HG03045 (cell line): Measurements from ENCODE around the gene ADARB1.

Experiments
- ATAC-seq: cut with Tn5 transposase; IDR thresholded peaks from one replicate; pipeline ENCODE4 v1.9.1; 2021; ENCODE audit warnings: mild to moderate bottlenecking, moderate library complexity; ENCODE audit not compliant: unreplicated experiment

Gene ADARB1

DNA sequence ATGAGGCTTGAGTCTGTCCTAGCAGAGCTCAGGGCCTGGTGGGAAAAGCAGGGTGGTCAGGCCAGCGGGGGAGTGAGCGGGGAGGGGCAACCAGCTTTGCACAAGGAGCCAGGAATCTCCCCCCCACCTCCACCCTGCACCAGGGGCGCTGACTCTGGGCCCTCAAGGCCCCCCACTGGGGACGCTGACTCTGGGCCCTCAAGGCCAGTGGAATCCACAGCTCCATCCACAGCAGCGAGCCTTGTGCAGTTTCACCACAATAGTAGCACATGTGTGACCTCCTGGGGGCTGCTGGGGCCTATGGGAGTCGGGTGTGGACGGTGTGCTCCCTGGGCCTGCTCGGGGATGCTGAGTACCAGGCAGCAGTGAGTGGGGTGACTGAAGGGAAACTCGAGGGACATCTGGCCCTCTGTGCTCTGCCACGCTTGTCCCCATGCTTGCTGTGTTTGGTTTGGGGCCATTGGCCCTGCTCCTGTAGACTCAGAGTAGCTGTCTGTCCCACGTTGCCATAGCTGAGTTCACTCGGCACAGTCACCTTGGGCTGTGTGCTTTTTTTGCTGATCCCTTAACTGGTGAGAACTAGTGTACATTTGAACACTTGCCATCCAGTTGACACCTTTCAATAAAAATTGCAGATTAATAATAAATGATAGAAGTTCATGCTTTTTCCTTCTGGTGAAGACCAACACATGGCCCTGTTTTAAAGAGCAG lies 89.2 kb downstream of the ADARB1 start:
- ATAC-seq: no peak

DNA sequence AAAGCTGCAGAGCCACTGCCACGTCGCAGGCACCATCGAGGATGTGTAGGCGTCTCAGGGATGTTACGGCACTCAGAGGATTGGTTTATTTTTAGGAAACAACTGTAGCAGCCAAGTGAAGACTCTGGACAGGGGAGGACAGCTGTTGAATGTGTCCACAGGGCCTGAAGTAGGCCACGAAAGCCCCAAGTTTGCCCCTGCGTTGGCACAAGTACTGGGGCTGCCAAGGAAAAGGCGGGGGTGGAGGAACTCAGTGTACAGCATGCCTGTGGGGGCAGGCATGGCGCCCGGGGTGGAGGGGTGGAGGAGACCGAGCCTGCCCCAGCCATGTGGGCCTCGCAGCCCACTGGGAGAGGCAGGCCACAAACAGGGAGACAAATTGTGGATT lies 89.7 kb downstream of the ADARB1 start:
- no peak for ATAC-seq

DNA sequence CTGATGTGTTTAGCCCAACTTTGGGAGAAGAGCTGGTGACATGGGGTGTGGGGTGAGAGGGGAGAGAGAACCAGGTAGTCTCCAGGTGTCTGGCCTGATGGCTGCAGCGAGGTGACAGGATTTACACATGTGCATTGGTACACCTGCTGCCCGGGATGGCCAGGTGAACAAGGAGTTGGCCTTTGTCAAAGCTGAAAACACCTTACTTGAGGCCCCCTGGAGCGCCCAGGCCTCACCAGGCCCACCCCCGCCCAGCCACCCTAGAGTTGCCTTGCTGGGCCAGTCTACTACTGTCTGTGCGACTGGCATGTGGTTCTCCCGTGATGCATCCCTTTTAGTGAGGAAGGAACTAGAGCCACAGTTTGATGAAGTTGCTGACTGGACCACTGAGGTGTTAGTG lies 90.5 kb downstream of the ADARB1 start:
- no peak for ATAC-seq

DNA sequence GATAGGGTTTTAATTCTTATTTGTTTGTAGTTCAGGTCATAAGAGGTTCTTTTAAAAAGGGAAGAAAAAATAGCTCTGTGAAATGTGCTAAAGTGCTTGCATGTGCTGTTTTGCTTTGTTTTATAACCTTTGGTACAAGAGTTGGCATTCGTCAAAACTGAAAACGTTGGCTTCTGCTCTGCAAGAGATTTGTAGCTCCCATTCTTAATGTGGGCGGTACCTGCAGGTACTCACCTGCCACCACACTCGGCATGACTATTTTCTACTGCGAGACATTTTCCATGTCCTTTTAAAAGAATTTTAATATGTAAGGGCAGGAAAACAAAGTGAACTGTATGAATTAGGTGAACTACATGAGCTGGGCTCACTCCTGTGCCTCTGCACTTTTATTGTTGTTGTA lies 92.6 kb downstream of the ADARB1 start:
- no peak for ATAC-seq

DNA sequence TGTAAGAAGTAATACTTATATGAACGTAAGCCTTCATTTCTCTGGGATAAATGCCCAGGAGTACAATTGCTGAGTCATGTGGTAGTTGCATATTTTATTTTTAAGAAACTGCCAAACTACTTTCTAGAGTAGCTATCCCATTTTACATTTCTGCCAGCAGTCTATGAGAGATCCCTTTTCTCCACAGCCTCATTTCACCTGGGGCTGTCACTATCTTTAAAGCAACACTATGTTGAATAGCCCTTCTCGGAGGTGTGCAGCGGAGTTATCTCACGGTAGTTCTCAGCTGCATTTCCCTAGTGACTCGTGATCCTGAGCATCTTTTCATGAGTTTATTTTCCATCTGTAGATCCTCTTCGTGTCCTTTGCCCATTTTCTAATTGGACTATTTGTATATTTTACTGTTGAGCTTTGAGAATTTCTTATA lies 93.4 kb downstream of the ADARB1 start:
- ATAC-seq: no peak

DNA sequence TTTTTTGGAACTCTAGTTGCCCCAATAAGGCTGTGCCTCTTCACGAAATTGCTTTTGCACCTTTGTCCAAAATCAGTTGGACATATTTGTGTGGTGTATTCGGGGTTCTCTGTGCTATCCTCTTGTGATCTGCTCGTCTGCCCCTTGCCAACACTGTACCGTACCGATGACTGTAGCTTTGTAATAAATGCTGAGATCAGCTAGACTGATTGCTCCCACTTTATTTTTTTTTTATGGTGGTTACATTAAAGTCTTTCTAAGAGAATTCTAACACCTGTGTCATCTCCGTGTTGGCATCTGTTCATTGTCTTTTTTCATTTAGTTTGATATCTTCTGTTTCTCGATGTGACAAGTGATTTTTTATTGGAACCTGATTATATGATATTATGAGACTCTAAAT lies 94.1 kb downstream of the ADARB1 start:
- no peak for ATAC-seq

DNA sequence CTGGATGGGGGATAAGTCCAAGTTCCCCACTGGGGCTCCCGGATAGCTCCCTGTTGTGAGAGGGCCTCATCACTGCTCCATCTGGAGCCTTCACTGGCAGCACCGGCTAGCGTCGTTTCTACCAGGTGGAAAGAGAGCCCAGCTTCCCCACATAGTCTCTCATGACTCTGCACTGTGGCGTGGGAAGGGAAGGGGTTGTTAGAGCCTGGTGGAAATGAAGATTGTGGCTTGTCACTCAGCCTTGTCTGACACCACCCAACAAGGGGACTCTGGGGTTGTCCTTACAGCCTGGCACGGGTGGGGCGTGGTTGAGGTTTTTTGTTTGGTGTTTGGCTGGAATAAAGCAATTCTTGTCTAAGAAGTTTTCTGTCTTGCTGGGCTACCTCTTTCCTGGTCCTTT lies 94.6 kb downstream of the ADARB1 start:
- no peak for ATAC-seq

DNA sequence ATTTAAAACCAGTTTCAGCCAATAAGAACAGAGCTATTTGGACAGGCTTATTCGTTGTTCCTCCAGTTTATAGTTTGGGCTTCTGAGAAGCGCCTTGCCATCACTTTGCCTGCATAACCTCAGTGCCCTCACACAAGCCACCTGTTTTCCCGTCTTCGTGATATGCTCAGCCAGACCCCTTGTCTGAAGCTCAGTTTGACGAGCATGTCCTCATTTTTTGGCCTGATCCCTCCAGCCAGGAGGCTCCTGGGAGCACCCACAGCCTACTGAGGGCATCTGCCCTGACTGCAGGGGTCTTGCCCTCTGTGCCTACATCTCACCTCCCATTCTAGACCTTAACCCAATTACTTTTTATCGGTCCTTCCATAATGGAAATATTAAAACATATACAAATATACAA lies 95.3 kb downstream of the ADARB1 start:
- no peak for ATAC-seq

DNA sequence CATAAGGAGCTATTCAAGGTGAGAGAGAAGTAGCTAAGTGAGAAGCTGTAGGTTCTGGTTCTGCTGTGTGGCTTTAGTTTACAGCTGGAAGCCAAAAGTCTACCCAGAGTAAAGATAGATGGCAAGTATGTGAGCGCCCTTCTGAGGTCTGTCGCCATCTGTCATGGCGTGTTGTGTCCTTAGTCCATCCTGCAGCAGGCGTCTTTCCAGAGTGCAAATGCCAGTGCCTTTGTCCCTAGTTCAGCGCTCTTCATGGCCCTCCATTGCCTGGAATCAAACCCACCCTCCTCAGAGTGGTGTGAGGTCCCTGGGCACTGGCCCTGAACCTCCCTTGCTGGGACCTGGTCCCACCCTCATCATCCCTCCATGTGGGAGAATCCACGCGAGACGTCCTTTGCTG lies 96.6 kb downstream of the ADARB1 start:
- ATAC-seq: no peak

DNA sequence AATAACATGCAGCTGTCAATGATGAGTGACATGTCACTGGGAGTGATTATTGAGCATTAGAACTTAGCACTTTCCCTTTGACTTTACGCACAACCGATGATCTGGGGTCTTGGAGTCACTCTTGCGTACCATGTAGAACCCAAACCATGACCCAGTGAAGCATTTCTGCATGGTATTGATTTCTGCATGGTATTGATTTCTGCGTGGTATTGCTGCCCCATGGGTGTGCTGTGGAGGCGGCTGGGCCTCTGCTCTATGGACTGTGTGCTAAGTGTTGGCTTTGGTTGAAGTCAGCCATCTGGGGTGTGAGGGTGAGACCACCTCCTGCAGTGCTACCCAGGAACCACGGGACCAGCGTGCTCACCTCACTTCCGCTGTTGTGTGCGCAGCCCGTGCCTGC lies 98.0 kb downstream of the ADARB1 start:
- ATAC-seq: no peak

DNA sequence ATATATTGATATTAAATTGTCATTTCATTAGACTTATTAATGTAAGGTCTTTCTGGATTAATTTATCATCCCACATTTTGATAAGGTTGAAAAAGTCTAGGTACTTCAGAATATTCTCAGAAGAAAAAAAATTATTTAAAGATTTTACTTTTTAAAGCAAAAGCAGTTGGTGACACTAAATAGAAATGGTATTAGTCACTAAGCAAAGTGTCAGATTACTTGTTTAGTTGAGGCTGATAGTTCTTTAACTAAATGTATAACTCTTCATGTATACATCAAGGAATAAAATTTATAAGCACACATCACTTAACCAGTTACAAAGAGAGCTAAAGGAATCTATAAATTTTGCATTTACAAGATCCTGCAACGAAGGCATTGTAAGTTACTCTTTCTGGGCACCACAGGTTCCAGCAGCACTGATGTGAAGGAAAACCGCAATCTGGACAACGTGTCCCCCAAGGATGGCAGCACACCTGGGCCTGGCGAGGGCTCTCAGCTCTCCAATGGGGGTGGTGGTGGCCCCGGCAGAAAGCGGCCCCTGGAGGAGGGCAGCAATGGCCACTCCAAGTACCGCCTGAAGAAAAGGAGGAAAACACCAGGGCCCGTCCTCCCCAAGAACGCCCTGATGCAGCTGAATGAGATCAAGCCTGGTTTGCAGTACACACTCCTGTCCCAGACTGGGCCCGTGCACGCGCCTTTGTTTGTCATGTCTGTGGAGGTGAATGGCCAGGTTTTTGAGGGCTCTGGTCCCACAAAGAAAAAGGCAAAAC lies 101.1 kb downstream of the ADARB1 start:
- no peak for ATAC-seq

DNA sequence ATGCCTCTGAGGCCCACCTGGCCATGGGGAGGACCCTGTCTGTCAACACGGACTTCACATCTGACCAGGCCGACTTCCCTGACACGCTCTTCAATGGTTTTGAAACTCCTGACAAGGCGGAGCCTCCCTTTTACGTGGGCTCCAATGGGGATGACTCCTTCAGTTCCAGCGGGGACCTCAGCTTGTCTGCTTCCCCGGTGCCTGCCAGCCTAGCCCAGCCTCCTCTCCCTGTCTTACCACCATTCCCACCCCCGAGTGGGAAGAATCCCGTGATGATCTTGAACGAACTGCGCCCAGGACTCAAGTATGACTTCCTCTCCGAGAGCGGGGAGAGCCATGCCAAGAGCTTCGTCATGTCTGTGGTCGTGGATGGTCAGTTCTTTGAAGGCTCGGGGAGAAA lies 101.8 kb downstream of the ADARB1 start:
- no peak for ATAC-seq

DNA sequence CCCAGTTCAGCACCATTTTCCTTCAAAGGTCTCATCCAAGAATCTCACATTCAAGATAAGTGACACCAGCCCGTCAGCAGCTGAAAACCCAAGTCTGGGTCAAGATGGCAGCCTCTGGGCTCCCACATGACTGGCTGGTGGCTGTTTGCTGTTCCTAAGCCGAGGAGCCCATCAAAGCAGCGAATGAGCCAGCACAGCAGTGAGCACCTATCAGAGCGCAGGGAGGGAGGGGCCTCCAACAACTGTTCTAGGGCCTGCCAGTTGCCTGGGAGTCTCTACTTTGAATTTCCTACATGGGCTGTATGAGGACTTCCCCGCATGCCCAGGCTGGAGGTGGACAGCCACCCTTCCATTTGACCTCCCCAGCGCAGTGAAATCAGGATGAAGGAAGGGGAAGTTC lies 102.7 kb downstream of the ADARB1 start:
- ATAC-seq: no peak

DNA sequence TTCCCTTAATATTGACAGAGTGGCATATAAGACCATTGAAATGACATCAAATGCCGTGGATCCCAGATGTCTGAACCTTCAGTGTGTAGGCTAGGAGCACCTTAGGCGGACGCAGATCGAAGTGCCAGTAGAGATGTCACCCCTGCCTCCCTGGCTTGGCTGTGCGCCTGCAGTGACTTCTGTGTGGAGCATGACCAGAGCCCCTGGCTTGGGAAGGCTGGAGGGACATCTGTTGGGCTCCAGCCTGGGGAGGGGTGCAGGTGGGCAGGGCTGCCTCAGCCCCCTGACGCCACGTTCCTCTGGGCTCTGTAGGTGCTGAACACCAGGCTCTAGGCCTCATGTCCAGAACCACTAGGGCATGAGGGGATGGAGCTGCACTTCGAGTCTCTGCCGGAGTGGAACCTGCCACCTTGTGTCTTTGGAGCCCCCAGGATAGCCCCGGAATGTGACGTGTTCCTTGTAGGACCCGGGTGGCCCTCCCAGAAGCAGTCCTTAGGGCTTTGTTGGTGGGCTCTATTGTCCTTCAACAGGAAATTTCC lies 103.8 kb downstream of the ADARB1 start:
- ATAC-seq: no peak

DNA sequence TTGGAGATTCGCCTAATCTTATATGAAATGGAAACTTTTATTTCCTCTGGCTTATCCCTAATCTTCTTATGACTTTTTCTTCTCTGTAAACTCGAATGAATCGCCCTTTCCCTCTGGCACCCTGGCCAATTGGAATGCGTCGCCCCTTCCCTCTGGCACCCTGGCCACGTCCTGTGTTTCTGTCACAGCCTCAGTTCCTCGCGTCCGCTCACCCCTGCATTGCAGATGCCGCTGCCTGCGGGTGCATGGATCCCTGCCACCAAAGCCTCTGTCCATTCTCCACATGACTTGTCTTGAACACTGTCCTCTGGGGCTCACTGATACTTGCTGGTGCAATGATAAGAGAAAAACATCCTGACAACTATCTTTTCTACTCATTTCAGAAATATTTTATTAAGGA lies 104.6 kb downstream of the ADARB1 start:
- no peak for ATAC-seq

DNA sequence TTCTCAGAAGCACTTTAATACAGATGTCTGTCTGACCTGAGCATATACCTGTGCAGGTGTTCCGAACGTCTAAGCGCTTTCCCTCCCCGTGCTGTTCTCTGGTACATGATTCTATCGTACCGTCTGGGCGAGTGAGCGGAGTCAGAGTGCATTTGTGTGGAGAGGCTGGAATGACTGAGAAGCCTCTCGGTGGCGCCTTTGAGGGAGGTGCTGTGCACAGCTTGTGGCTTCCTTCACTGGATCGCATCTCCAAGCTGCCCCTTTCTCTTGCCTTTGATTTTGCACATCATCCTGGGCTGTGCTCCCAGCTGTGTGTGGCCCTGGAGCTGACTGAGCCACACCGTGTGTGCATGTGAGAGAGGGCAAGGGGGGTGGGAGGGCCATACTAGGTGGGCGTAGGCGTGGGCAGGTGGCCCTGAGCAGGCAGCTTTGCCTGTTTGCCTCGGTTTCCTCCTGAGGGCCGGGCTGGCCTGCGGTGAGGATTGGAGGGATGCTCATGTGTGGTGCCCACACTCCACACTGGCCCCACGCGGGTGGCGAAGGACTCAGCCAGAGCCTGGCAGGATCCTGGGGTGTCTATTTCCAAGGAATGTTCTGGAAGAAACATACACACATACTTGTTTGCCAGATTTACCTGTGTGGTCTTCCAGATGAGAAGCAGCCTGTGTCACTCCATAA lies 105.3 kb downstream of the ADARB1 start:
- ATAC-seq: no peak

DNA sequence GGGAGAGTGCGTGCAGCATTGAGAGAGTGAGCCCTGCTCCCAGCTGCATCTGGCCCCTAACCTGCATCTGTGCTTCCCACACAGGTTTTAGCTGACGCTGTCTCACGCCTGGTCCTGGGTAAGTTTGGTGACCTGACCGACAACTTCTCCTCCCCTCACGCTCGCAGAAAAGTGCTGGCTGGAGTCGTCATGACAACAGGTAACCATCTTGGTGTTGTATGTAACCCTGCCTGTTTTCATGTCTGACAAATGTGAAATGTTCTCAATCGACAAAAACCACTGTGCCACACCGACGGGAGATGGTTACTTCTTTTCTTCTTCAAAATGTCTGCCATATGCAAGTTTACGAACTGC lies 105.8 kb downstream of the ADARB1 start:
- no peak for ATAC-seq

DNA sequence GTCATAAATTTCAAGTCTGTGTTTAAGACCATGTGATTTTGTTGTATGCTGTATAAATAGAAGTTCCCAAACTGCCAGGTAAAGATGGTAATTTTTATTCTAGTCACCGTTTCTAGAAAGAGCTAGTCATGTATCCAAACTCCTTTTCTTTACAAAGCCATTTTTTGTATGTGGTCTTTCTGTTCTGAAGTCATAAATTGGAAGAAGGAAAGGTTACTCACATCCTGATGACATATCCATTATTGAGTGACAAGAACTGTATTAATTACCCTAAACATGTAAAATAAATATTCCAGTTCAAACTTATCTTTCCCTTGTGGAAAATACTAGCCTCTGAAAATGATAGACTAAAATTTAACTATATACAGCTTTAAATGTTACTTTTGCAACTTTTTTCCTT lies 108.6 kb downstream of the ADARB1 start:
- ATAC-seq: no peak

DNA sequence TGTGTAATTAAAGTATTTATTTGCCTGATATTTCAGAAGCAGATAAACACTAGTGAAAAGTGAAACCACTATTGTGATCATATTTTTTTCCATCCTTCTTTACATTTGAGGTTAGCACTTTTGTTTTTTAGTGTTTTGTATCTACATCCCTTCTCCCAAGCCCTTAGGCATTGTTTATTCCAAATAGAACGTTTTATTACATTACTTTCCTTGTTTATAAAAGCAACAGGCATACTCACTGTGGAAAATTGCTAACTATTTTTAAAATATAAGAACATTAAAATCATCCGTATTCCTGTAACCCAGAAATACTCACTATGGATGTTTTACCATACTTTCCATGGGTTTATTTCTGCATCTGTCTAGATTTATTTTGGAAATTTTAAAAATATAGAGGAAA lies 109.5 kb downstream of the ADARB1 start:
- ATAC-seq: no peak

DNA sequence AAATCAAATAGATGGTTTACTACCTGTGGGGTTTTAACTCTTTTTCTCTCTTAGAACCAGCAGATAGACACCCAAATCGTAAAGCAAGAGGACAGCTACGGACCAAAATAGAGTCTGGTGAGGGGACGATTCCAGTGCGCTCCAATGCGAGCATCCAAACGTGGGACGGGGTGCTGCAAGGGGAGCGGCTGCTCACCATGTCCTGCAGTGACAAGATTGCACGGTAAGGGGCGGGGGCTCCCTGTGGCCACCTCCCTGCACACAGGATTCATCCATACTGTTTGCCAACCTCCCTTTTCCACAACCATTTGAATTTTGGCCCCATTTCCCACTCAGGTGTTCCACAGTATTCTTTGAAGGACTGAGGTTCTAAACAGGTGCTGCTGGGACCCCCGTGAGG lies 110.5 kb downstream of the ADARB1 start:
- no peak for ATAC-seq

DNA sequence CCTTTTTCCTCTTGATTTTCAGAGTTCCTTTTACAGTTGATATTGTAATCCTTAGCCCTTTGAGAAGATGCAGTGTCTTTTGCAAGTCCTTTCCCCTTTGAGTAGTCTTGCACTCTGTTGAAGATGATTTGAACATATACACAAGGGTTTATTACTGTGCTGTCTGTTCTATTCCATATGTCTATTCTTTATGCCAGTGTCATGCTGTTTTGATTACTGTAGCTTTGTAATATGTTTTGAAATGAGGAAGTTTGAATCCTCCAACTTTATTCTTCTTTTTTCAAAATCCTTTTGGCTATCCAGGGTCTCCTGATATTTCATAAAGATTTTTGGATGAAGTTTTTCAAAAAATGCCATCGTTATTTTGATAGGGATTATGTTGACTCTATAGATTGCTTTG lies 112.3 kb downstream of the ADARB1 start:
- no peak for ATAC-seq

DNA sequence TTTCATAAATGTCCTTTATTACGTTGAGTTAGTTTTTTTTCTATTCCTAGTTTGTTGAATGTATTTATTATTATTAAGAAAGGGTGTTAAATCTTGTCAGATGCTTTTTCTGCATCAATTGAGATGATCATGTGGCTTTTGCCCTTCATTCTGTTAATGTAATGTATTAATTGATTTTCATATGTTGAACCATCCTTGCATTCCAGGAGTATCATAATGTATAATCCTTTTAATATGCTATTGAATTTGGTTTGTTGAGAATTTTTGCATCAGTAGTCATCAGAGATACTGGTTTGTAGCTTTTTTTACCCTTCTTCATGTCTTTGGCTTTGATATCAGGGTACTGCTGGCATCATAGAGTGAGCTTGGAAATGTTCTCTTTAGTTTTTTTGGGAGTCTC lies 113.3 kb downstream of the ADARB1 start:
- no peak for ATAC-seq
